Measurements from ENCODE around the gene VWF.

DNA sequence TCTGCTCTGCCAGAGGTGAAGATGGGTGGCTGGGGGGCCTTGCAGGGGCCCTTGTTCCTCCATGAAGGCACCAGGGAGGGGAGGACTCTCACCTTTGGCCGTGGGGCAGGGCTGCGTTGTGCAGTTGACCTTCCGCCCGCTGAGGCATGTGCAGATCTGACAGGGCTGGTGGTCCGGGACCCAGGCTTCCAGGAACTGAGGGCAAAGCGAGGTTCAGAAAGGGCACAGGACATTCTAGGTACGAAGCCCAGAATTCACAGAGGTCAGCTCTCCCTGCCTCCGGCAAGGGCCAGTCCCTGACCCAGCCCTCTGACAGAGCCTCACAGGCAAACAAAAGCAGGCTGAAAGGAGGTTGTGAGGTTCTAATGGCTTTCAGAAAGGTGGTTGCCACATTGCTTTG, 139.0 kb downstream of the VWF start:
- TF ChIP-seq, protein P1, sequence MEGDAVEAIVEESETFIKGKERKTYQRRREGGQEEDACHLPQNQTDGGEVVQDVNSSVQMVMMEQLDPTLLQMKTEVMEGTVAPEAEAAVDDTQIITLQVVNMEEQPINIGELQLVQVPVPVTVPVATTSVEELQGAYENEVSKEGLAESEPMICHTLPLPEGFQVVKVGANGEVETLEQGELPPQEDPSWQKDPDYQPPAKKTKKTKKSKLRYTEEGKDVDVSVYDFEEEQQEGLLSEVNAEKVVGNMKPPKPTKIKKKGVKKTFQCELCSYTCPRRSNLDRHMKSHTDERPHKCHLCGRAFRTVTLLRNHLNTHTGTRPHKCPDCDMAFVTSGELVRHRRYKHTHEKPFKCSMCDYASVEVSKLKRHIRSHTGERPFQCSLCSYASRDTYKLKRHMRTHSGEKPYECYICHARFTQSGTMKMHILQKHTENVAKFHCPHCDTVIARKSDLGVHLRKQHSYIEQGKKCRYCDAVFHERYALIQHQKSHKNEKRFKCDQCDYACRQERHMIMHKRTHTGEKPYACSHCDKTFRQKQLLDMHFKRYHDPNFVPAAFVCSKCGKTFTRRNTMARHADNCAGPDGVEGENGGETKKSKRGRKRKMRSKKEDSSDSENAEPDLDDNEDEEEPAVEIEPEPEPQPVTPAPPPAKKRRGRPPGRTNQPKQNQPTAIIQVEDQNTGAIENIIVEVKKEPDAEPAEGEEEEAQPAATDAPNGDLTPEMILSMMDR (IDR thresholded peaks at IDR 0.05; ENCODE audit: low read length), result no peak
- TF ChIP-seq EZH2phosphoT487 (IDR thresholded peaks at IDR 0.05; ENCODE audit: low read length), result no peak
- TF ChIP-seq EZH2 (optimal IDR thresholded peaks at IDR 0.05; ENCODE audit: low read depth, low read length), result no peak

Data from MM.1S (cell line).